IMR-90 (cell line): ENCODE results near the gene PLCG2.

Experiments
- BHLHE40 ChIP-seq: fragments of 150-350 bp; IDR thresholded peaks from 2 replicates; pipeline ENCODE4 v1.6.1; 2016; ENCODE audit warnings: mild to moderate bottlenecking, low read depth, low read length
- CEBPB ChIP-seq: IDR thresholded peaks from 2 replicates; pipeline ENCODE4 v1.6.1; 2012; ENCODE audit warnings: low read depth, low read length, improper control_type of control experiment
- CHD1 ChIP-seq: IDR thresholded peaks from 2 replicates; pipeline ENCODE4 v1.6.1; 2012; ENCODE audit warnings: low read depth, low read length, improper control_type of control experiment
- CTCF ChIP-seq: conservative IDR thresholded peaks from 2 replicates; pipeline ENCODE4 v1.5.1; 2012; ENCODE audit warnings: mild to moderate bottlenecking, low read depth, low read length, improper control_type of control experiment
- FOS ChIP-seq: fragments of 150-350 bp; IDR thresholded peaks from 2 replicates; pipeline ENCODE4 v1.6.1; 2016; ENCODE audit warnings: low read depth, low read length
- MAFK ChIP-seq: IDR thresholded peaks from 2 replicates; pipeline ENCODE4 v1.6.1; 2012; ENCODE audit warnings: low read depth, low read length, improper control_type of control experiment
- MAZ ChIP-seq: IDR thresholded peaks from 2 replicates; pipeline ENCODE4 v1.6.1; 2012; ENCODE audit warnings: low read depth, mild to moderate bottlenecking, low read length, improper control_type of control experiment, moderate library complexity, borderline replicate concordance
- MXI1 ChIP-seq: IDR thresholded peaks from 2 replicates; pipeline ENCODE4 v1.6.1; 2012; ENCODE audit warnings: low read depth, mild to moderate bottlenecking, low read length, moderate library complexity, borderline replicate concordance
- NFE2L2 ChIP-seq: fragments of 150-350 bp; IDR thresholded peaks from 2 replicates; pipeline ENCODE4 v1.6.1; 2016; ENCODE audit warnings: low read depth, mild to moderate bottlenecking, low read length
- POLR2A ChIP-seq: IDR thresholded peaks from 2 replicates; pipeline ENCODE4 v1.6.1; 2012; ENCODE audit warnings: mild to moderate bottlenecking, low read depth, low read length
- RAD21 ChIP-seq: IDR thresholded peaks from 2 replicates; pipeline ENCODE4 v1.6.1; 2012; ENCODE audit warnings: low read length, improper control_type of control experiment
- RFX5 ChIP-seq: IDR thresholded peaks from 2 replicates; pipeline ENCODE4 v1.8.0; 2012; ENCODE audit warnings: low read depth, mild to moderate bottlenecking, low read length, moderate library complexity
- SMC3 ChIP-seq: fragments of 150-350 bp; IDR thresholded peaks from 2 replicates; pipeline ENCODE4 v1.6.1; 2016; ENCODE audit warnings: low read depth, mild to moderate bottlenecking, antibody characterized with exemption, low read length, moderate library complexity

- no peak for TF ChIP-seq POLR2A
- TF ChIP-seq RAD21, result no peak
- TF ChIP-seq CTCF, result no peak
- no peak for TF ChIP-seq RFX5
- TF ChIP-seq SMC3, result no peak
- no peak for TF ChIP-seq MAFK
- TF ChIP-seq FOS, result no peak
- no peak for TF ChIP-seq MXI1
- TF ChIP-seq CHD1, result no peak
- no peak for TF ChIP-seq BHLHE40
- no peak for TF ChIP-seq CEBPB
- TF ChIP-seq MAZ, result no peak
- no peak for TF ChIP-seq NFE2L2
Measured at GRCh38 chr16:81913222-81913621, 134.1 kb downstream of the PLCG2 start.
